ENCODE data around the gene GRM5.

GRM5 gene

GRCh38 chr11:88619071-88619425, 446.7 kb downstream of the GRM5 start:
- no peak for DNase-seq (ENCODE audit: low spot score)

GRCh38 chr11:88618327-88619070, 447.3 kb downstream of the GRM5 start:
- no peak for DNase-seq (ENCODE audit: low spot score)

GRCh38 chr11:88617226-88617625, 448.6 kb downstream of the GRM5 start:
- DNase-seq (ENCODE audit: low spot score) = no peak

GRCh38 chr11:88604260-88604659, 461.5 kb downstream of the GRM5 start:
- no peak for DNase-seq (ENCODE audit: low spot score)

- no peak for DNase-seq (ENCODE audit: low spot score)
These were observed 462.5 kb downstream of the GRM5 start for GRCh38 chr11:88603091-88603867.

GRCh38 chr11:88597387-88597786, 468.4 kb downstream of the GRM5 start:
- DNase-seq (ENCODE audit: low spot score) = no peak

- no peak for DNase-seq (ENCODE audit: low spot score)
These were observed 469.0 kb downstream of the GRM5 start for GRCh38 chr11:88596786-88597185.

GRCh38 chr11:88594274-88594950, 471.4 kb downstream of the GRM5 start:
- no peak for DNase-seq (ENCODE audit: low spot score)

GRCh38 chr11:88590361-88590760, 475.4 kb downstream of the GRM5 start:
- no peak for DNase-seq (ENCODE audit: low spot score)

- no peak for DNase-seq (ENCODE audit: low spot score)
These were observed 482.5 kb downstream of the GRM5 start for GRCh38 chr11:88583251-88583650.

GRCh38 chr11:88579466-88579865, 486.3 kb downstream of the GRM5 start:
- DNase-seq (ENCODE audit: low spot score) = no peak

GRCh38 chr11:88576741-88577140, 489.0 kb downstream of the GRM5 start:
- no peak for DNase-seq (ENCODE audit: low spot score)

- no peak for DNase-seq (ENCODE audit: low spot score)
These were observed 489.9 kb downstream of the GRM5 start for GRCh38 chr11:88575916-88576315.

GRCh38 chr11:88569342-88569741, 496.4 kb downstream of the GRM5 start:
- DNase-seq (ENCODE audit: low spot score) = no peak

GRCh38 chr11:88555829-88556202, 510.0 kb downstream of the GRM5 start:
- no peak for DNase-seq (ENCODE audit: low spot score)

GRCh38 chr11:88555018-88555828, 510.6 kb downstream of the GRM5 start:
- DNase-seq (ENCODE audit: low spot score) = no peak

- no peak for DNase-seq (ENCODE audit: low spot score)
These were observed 512.6 kb downstream of the GRM5 start for GRCh38 chr11:88553204-88553603.

- DNase-seq (ENCODE audit: low spot score) = peak; percentile 35
These were observed 513.3 kb downstream of the GRM5 start for GRCh38 chr11:88552379-88553062.

- no peak for DNase-seq (ENCODE audit: low spot score)
These were observed 521.0 kb downstream of the GRM5 start for GRCh38 chr11:88544656-88545280.

- peak; percentile 22 for DNase-seq (ENCODE audit: low spot score)
These were observed 521.7 kb downstream of the GRM5 start for GRCh38 chr11:88543902-88544655.

Data from germinal center (tissue), 1 donor.